ENCODE results near the gene SH3PXD2A. TPM values are rescaled to one million over a fixed set of nuclear protein-coding genes. Genes with fewer than 3 reads are reported as not detected.
"Not testable (repeated sequence)": the region's sequence is repeated elsewhere in the genome, so short reads cannot be mapped to it uniquely, and the experiment has no call there.

The SH3PXD2A gene
- total RNA-seq, 4 donors from 2014 or later: 128 to 154 (median 136) TPM

DNA sequence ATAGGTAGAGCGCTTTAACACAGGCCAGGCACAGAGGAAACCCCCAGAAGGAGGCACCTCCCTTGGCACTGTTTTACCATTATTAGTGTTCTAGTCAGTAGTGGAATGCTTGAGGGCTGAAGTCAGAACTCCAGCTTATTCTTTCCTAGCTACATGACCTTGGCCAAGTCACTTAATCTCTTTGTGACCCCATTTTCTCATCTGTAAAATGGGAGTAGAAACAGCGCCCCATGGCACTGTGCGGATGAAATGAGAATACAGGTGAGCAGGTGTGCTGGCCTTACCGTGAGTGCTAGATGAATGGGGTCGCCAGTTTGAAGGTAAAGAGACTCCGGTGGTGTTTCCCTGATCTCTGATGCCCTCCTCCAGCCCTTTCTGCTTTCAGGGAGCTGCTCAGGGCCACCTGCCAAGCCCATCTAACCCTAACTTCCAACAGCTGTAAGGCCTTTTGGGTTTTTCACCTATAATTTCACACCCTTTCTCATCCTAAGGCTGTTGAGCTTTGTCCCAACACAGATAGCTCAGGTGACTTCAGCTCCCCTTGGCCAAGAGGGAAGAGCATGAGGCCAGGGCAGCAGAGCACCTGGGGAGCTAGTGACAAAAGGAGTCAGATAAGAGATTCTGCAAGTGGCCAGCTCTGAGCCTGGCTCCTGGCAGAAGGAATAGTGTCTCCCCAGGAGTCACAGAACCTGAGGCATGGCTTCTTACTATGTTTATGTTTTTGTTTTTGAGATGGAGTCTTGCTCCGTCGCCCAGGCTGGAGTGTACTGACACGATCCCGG lies 76.8 kb downstream of the SH3PXD2A start:
- Histone ChIP-seq H3K9me3 (peaks cover 0 to 9% (median 0%) of the 10 kb centered on the region in 4 donors), H3K36me3 (no peaks in the 10 kb centered on the region), H3K4me1 (peaks cover 0 to 50% (median 10%) of the 10 kb centered on the region in 4 donors), H3K27ac (peak overlapping the region in 1 of 4 donors; percentile 9), H3K4me3 (no peak overlapping the region), H3K27me3 (no peaks in the 10 kb centered on the region)
- no peak for TF ChIP-seq POLR2A (IDR thresholded peaks at IDR 0.05)
- no peak for TF ChIP-seq EP300 (IDR thresholded peaks at IDR 0.05)
- TF ChIP-seq, protein P1, sequence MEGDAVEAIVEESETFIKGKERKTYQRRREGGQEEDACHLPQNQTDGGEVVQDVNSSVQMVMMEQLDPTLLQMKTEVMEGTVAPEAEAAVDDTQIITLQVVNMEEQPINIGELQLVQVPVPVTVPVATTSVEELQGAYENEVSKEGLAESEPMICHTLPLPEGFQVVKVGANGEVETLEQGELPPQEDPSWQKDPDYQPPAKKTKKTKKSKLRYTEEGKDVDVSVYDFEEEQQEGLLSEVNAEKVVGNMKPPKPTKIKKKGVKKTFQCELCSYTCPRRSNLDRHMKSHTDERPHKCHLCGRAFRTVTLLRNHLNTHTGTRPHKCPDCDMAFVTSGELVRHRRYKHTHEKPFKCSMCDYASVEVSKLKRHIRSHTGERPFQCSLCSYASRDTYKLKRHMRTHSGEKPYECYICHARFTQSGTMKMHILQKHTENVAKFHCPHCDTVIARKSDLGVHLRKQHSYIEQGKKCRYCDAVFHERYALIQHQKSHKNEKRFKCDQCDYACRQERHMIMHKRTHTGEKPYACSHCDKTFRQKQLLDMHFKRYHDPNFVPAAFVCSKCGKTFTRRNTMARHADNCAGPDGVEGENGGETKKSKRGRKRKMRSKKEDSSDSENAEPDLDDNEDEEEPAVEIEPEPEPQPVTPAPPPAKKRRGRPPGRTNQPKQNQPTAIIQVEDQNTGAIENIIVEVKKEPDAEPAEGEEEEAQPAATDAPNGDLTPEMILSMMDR (IDR thresholded peaks at IDR 0.05): no peak
- 86 to 93% methylated on average over 10 of the region's 10 CpGs for WGBS, 2 donors
- no peak for DNase-seq (ENCODE audit: low spot score in 2 of 2)

DNA sequence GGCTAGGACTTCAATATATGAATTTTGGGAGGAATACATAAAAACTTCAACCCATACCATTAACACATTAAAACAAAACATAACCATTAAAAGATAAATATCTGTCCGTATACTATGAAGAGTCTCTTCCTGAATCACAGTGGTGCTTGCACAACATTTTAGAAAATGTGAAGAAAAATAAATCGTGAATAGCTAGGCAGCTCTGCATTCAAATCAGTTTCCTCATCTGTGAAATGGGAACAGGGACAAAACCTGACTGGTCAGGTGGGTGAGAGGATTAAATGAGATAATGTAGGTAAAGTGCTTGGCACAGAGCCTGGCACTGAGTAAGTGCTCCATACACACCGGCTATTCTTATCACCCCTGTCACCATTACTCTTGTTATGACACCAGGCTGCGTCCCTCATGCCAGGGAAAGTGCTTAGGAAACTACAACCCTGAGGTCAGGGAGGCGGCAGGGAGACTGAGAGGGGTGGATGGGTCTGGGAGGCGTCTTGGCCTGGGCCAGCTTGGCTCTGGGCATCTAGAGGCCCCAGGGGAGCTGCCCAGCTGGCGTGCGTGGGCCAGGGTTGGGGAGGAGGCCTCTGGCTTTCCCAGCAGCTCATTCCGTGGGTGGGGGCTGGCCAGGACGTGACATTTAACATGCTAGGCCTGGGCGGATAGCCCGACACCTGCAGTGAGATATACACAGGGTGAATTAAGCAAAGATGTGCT lies 78.3 kb downstream of the SH3PXD2A start:
- H3K27ac ChIP-seq: peak overlapping the region in 2 of 4 donors; percentile 39 to 44
- no peak for TF ChIP-seq POLR2A (IDR thresholded peaks at IDR 0.05)
- peak in 1 of 2 donors; percentile 17 for TF ChIP-seq EP300 (IDR thresholded peaks at IDR 0.05)
- TF ChIP-seq, protein P1 (IDR thresholded peaks at IDR 0.05): no peak
- H3K4me1 ChIP-seq: peaks cover 0 to 52% (median 19%) of the 10 kb centered on the region in 4 donors
- H3K4me3 ChIP-seq: no peak overlapping the region
- H3K9me3 ChIP-seq: peaks cover 0 to 9% (median 0%) of the 10 kb centered on the region in 4 donors
- no peaks in the 10 kb centered on the region for H3K27me3 ChIP-seq
- 36 to 41% methylated on average over 8 to 10 of the region's 12 CpGs for WGBS, 2 donors
- no peak for DNase-seq (ENCODE audit: low spot score in 2 of 2)
- H3K36me3 ChIP-seq: no peaks in the 10 kb centered on the region

DNA sequence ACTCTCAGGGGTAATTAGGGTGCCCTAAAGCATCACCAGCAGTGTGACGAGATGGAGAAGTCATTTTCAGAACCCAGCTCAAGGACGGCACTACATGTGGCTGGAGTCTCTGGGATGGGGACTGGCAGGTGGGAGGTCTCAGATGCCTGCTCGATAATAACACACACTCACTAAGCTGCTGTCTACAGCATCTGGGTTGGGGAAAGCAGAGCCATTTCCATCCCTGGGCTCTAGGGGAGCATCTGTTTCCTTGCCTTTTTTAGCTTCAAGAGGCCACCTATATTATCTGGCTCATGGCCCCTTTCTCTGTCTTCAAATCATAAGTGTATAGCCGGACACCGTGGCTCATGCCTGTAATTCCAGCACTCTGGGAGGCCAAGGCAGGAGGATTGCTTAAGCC lies 79.6 kb downstream of the SH3PXD2A start:
- DNase-seq (ENCODE audit: low spot score in 2 of 2): no peak
- H3K9me3 ChIP-seq: peaks cover 0 to 9% (median 0%) of the 10 kb centered on the region in 4 donors
- TF ChIP-seq POLR2A (IDR thresholded peaks at IDR 0.05) (no peak), EP300 (IDR thresholded peaks at IDR 0.05) (no peak)
- TF ChIP-seq, protein P1 (IDR thresholded peaks at IDR 0.05): no peak
- peaks cover 0 to 63% (median 23%) of the 10 kb centered on the region in 4 donors for H3K4me1 ChIP-seq
- H3K4me3 ChIP-seq: no peak overlapping the region
- no peaks in the 10 kb centered on the region for H3K36me3 ChIP-seq
- peak overlapping the region in 2 of 4 donors; percentile 46 to 55 for H3K27ac ChIP-seq
- H3K27me3 ChIP-seq: no peaks in the 10 kb centered on the region
- WGBS, 2 donors: 84% methylated on average over 5 of the region's 5 CpGs

DNA sequence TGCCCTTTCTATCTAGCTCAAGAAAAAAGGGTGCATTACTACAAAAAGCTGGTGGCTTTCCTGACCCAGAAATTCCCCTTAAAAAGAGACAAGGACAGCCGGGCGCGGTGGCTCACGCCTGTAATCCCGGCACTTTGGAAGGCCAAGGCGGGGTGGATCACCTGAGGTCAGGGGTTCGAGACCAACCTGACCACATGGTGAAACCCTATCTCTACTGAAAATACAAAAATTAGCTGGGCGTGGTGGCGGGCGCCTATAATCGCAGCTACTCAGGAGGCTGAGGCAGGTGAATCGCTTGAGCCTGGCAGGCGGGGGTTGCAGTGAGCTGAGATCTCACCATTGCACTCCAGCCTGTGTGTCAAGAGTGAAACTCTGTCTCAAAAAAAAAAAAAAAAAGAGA lies 82.5 kb downstream of the SH3PXD2A start:
- not testable (repeated sequence) for H3K27me3 ChIP-seq; H3K9me3 ChIP-seq; H3K36me3 ChIP-seq; DNase-seq (ENCODE audit: low spot score in 2 of 2)
- 67 to 76% methylated on average over 13 of the region's 13 CpGs for WGBS, 2 donors
- Histone ChIP-seq H3K27ac (peak overlapping the region; percentile 47 to 91 (median 80)), H3K4me3 (peak overlapping the region in 3 of 4 donors; percentile 22 to 52 (median 39)), H3K4me1 (peaks cover 0 to 47% (median 21%) of the 10 kb centered on the region in 4 donors)

DNA sequence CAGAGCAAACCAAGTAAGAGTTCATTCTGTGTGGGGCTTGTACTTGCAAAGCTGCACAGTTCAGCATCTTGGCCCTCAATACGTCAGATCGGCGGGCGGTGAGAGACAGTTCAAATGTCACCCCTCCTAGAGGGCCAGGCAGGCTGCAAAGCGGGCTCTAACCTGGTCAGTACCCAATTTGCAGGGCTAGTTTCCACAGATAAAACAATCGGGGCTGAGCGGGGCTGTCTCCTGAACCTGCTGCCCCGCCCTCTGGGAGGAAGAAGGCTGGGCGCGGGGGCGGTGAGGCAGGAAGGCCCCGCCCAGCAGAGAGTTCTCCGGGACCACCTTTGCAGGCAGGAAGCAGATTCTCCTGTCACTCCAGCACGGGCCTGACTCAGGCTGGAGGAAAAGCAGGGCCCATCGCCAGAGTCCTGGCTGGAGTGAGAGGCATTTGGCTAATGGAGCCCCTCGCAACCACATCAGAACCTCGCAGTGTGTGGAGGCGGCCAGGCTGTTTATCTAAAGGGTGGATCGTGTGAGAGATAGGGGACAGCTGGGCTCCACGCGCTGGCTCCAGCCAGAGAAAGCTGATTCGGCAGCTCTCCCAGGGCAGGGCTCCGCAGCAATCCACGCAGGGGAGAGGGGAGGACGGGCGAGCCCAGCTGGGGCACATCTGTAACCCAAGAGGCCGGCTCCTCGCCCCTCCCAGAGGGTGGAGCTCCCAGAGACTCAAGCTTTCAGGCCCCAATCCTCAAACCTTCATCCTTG lies 83.1 kb downstream of the SH3PXD2A start:
- Histone ChIP-seq H3K36me3 (no peaks in the 10 kb centered on the region), H3K4me3 (peak overlapping the region; percentile 22 to 52 (median 30)), H3K27ac (peak overlapping the region; percentile 47 to 91 (median 80)), H3K9me3 (peaks cover 0 to 9% (median 0%) of the 10 kb centered on the region in 4 donors), H3K27me3 (no peaks in the 10 kb centered on the region), H3K4me1 (peaks cover 0 to 43% (median 18%) of the 10 kb centered on the region in 4 donors)
- no peak for TF ChIP-seq POLR2A (IDR thresholded peaks at IDR 0.05)
- peak in 1 of 2 donors; percentile 47 for TF ChIP-seq EP300 (IDR thresholded peaks at IDR 0.05)
- WGBS, 2 donors: 5 to 7% methylated on average over 19 to 26 of the region's 28 CpGs
- DNase-seq (ENCODE audit: low spot score in 2 of 2): peak; percentile 52 to 60
